Adipose tissue (tissue), 3 donors: ENCODE data around the gene TOR1B. TPM values are rescaled to one million over a fixed set of nuclear protein-coding genes. Genes with fewer than 3 reads are reported as not detected.
A peak's percentile ranks its signal among the peaks of the same experiment; 100 is the strongest.

Experiments used
- H3K27ac ChIP-seq: one replicate; pipeline ENCODE4 v1.5.1; 2013; ENCODE audit warnings: low read depth, low read length
- WGBS, 3 donors: extraction: QIAGEN DNeasy Blood & Tissue Kit; methylation state at CpG; one replicate each; pipeline ENCODE4 v1.1.7; 2013; 5-methylcytosine and 5-hydroxymethylcytosine counted together
- polyA plus RNA-seq, 3 donors: library from polyadenylated mRNA; stranded (reverse); fragments of 200-250 nt; gene quantifications; one replicate each; pipeline ENCODE4 v1.2.3, GENCODE V29; 2013
- donor health status: healthy with polysubstance abuse.
- donor health status: Bipolar disorder and iron deficiency.
- donor health status: healthy.

The TOR1B gene
- polyA plus RNA-seq, 3 donors = 10.1 to 12.6 (median 10.9) TPM

GRCh38 chr9:129806061-129806460 is 3.1 kb downstream of the TOR1B start:
- 49 to 87% (median 56%) methylated on average over 4 of the region's 4 CpGs for WGBS, 3 donors
- H3K27ac ChIP-seq = no peak overlapping the region

- H3K27ac ChIP-seq = no peak overlapping the region
- 72 to 89% (median 75%) methylated on average over 11 of the region's 11 CpGs for WGBS, 3 donors
Observed at GRCh38 chr9:129809346-129809745, 6.4 kb downstream of the TOR1B start.

GRCh38 chr9:129810116-129810515 is 7.1 kb downstream of the TOR1B start:
- 89 to 93% (median 91%) methylated on average over 11 of the region's 11 CpGs for WGBS, 3 donors
- H3K27ac ChIP-seq = no peak overlapping the region

GRCh38 chr9:129810788-129811187 is 7.8 kb downstream of the TOR1B start:
- 38 to 84% (median 80%) methylated on average over 6 of the region's 6 CpGs for WGBS, 3 donors
- H3K27ac ChIP-seq = no peak overlapping the region

- no peak overlapping the region for H3K27ac ChIP-seq
- 82 to 86% (median 83%) methylated on average over 6 of the region's 6 CpGs for WGBS, 3 donors
Observed at GRCh38 chr9:129811967-129812363, 9.0 kb downstream of the TOR1B start.

GRCh38 chr9:129812385-129812784 is 9.4 kb downstream of the TOR1B start:
- WGBS, 3 donors = 79 to 90% (median 89%) methylated on average over 9 of the region's 9 CpGs
- H3K27ac ChIP-seq = no peak overlapping the region

GRCh38 chr9:129813661-129814060 is 10.7 kb downstream of the TOR1B start:
- no peak overlapping the region for H3K27ac ChIP-seq
- WGBS, 3 donors = 69 to 90% (median 90%) methylated on average over 9 of the region's 9 CpGs

- WGBS, 3 donors = 82 to 88% (median 86%) methylated on average over 17 of the region's 17 CpGs
- H3K27ac ChIP-seq = no peak overlapping the region
Observed at GRCh38 chr9:129814432-129815223, 11.6 kb downstream of the TOR1B start.

GRCh38 chr9:129815278-129815677 is 12.3 kb downstream of the TOR1B start:
- 84 to 93% (median 87%) methylated on average over 10 to 11 of the region's 11 CpGs for WGBS, 3 donors
- H3K27ac ChIP-seq = no peak overlapping the region

GRCh38 chr9:129816501-129817435 is 13.8 kb downstream of the TOR1B start:
- H3K27ac ChIP-seq = no peak overlapping the region
- WGBS, 3 donors = 68 to 82% (median 75%) methylated on average over 14 of the region's 14 CpGs

- H3K27ac ChIP-seq = no peak overlapping the region
- 11 to 23% (median 17%) methylated on average over 25 to 26 of the region's 26 CpGs for WGBS, 3 donors
Observed at GRCh38 chr9:129822898-129823541, 20.0 kb downstream of the TOR1B start.

- 0 to 3% (median 3%) methylated on average over 12 to 15 of the region's 15 CpGs for WGBS, 3 donors
- peak overlapping the region; percentile 34 for H3K27ac ChIP-seq
Observed at GRCh38 chr9:129823542-129823934, 20.6 kb downstream of the TOR1B start.

GRCh38 chr9:129823935-129824601 is 21.1 kb downstream of the TOR1B start, which contains the start of gene TOR1A:
Gene TOR1A, minus strand, starts transcription at chr9:129824136. Its CDS starts 51 bp downstream, at chr9:129824085.
- 4 to 5% (median 4%) methylated on average over 41 to 47 of the region's 47 CpGs for WGBS, 3 donors
- H3K27ac ChIP-seq = peak within 1 kb of the TSS; percentile 34

- 73 to 84% (median 82%) methylated on average over 6 of the region's 6 CpGs for WGBS, 3 donors
- H3K27ac ChIP-seq = no peak overlapping the region
Observed at GRCh38 chr9:129826344-129826743, 23.4 kb downstream of the TOR1B start.

- H3K27ac ChIP-seq = no peak overlapping the region
- WGBS, 3 donors = 86 to 98% (median 88%) methylated on average over 1 of the region's 1 CpG
Observed at GRCh38 chr9:129826759-129827158, 23.8 kb downstream of the TOR1B start.

- H3K27ac ChIP-seq = no peak overlapping the region
- 77 to 90% (median 85%) methylated on average over 9 of the region's 9 CpGs for WGBS, 3 donors
Observed at GRCh38 chr9:129828051-129828450, 25.1 kb downstream of the TOR1B start.

GRCh38 chr9:129828969-129829368 is 26.0 kb downstream of the TOR1B start:
- no peak overlapping the region for H3K27ac ChIP-seq
- WGBS, 3 donors = 89 to 94% (median 93%) methylated on average over 10 of the region's 10 CpGs

- WGBS, 3 donors = 88 to 98% (median 91%) methylated on average over 1 of the region's 1 CpG
Observed at GRCh38 chr9:129832982-129833381, 30.0 kb downstream of the TOR1B start.

More at GRCh38 chr9:129832982-129833381, 30.0 kb downstream of the TOR1B start:
- no peak overlapping the region for H3K27ac ChIP-seq
